Glomerular endothelial cell (primary cell): Measurements from ENCODE around the gene FGD5. TPM values are rescaled to one million over a fixed set of nuclear protein-coding genes. Genes with fewer than 3 reads are reported as not detected.
A peak's percentile ranks its signal among the peaks of the same experiment; 100 is the strongest.

Experiments
- DNase-seq: peaks from one replicate; pipeline ENCODE4 v3.0.0-alpha.2; 2011; ENCODE audit warnings: low read depth, low spot score; ENCODE audit errors: extremely low read depth
- total RNA-seq: library from RNA; depleted of rRNA; stranded (reverse); fragments of >200 nt; gene quantifications from 2 replicates; pipeline ENCODE4 v1.2.3, GENCODE V29; 2015

FGD5 gene
- total RNA-seq, 1 donor from 2014 or later: 109 TPM

- no peak for DNase-seq
These were observed 32.4 kb upstream of the FGD5 start for GRCh38 chr3:14786369-14786768.

DNA sequence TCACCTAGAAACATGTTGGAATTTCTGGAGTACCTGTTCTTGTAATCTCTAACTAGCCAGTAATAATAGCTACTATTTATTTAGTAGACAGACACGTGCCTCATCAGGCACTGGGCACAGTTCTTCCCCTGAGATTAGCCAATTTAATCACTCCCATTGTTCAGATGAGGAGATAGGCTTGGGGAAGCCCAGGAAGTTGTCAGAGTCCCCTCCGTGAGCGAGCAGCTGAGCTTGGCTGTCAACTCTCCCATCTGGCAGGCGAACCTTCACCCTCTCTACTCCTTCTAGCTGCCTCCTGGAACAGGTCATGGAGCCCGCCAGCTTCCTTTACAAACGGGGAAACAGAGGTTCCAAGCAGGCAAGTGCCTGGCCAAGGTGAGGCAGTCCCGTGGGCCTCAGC, 31.1 kb upstream of the FGD5 start:
- DNase-seq: no peak

- DNase-seq: no peak
These were observed 30.1 kb upstream of the FGD5 start for GRCh38 chr3:14788644-14789043.

GRCh38 chr3:14789221-14789620, 29.5 kb upstream of the FGD5 start:
- no peak for DNase-seq

- no peak for DNase-seq
These were observed 29.0 kb upstream of the FGD5 start for GRCh38 chr3:14789640-14790285.

DNA sequence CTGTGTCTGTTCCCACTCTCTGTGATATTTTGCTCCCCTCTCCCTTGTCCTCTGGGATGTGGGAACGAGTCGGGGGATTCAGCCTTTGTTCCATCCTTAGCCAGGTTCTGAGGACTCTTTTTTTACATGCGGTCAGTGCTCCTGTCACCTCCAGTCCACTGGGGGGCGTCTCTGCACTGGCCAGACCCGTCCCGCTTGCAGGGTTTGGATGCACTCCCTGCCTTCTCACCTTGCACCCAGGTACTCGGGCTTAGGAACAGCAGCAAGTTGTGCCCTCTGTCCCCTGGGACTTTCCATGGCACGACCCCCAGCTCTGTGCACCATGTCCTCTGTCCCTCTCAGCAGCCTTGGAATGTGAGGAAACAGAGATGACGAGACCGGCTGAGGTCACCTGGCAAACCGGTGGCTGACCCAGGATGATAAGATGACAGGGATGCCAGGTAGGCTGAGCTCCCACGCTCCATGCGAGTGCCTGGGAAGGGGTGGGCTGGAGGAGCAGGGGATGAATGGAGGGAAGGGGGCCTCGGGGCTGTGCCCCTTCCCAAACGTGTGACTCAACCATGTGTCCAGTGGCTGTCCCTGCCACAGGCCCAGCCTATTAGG, 27.3 kb upstream of the FGD5 start:
- no peak for DNase-seq

DNA sequence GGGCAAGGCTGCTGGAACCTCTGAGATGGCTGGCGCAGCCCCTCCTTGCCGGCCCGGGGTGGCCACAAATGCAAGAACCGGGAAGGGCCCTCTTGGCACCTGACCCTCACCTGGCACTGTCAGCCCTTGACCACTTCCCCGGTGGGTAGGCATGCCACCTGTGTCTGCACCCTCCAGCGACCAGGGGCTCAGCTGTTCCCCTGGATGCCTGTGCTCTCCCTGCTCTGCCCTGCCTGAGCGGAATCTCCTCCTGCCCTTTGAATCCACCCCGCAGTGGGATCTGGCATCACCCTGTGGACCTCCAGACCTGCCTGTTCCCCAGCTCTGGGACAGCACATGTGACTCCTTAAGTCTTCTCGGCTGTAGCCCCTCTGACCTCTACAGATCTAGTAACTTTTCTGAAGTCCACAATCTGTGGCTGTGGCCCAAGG, 26.1 kb upstream of the FGD5 start:
- DNase-seq: no peak

DNA sequence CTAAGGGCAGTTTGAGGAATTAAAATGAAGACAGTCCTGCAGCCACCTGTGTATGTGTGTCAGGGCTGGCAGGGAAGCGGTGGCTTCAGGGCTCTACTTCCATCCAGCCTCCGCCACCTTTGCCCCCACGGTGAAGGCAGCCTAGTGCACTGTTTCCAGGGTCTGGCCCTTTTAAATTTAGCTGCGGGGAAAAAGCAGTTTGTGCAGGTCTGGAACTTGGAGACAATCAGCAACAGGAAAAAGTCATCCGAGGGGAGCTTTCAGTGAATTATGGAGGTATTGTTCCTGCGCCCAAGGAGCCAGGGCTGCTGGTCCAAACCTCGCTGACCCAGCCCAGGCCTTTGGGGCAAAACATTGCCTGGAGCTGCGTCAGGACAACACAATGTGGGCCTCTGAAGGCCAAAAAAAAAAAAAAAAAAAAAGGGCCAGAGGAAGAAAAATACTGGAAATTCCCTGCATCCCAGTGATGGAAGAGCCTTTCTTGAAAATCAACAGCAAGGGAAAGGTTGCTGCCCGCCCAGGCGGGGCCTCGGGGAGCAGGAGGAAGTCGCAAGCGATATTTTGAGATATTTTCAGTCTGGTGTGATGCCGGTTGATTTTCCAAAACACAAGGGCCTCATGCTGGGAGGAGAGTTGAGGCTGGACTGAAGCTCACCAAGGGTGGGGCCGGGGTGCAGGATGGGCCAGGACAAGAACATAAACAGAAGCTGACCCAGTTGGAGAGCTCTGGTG, 25.5 kb upstream of the FGD5 start:
- no peak for DNase-seq

- DNase-seq: no peak
These were observed 24.9 kb upstream of the FGD5 start for GRCh38 chr3:14793858-14794234.

DNA sequence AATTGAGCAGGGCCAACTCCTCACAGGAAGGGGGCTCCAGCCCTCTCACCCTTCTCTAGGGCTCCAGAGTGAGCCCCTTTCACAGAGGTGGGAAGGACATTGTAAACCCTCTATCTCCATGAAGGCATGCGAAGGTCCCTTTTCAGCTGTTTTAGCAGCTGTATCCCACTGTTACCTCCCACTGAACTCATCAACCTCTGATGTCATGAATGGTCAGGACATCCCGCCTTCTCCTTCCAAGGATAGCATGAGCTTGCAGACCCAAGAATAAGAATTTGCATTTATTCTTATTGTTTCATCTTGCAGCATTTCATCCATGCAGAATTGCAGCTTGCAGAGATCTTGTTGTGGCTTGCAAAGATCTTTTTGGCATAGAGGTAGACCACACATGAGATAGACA, 24.3 kb upstream of the FGD5 start:
- no peak for DNase-seq

GRCh38 chr3:14795996-14796395, 22.8 kb upstream of the FGD5 start:
- no peak for DNase-seq

- DNase-seq: no peak
These were observed 22.2 kb upstream of the FGD5 start for GRCh38 chr3:14796403-14797077.

- no peak for DNase-seq
These were observed 21.0 kb upstream of the FGD5 start for GRCh38 chr3:14797731-14798130.

GRCh38 chr3:14798231-14798630, 20.5 kb upstream of the FGD5 start:
- no peak for DNase-seq

DNA sequence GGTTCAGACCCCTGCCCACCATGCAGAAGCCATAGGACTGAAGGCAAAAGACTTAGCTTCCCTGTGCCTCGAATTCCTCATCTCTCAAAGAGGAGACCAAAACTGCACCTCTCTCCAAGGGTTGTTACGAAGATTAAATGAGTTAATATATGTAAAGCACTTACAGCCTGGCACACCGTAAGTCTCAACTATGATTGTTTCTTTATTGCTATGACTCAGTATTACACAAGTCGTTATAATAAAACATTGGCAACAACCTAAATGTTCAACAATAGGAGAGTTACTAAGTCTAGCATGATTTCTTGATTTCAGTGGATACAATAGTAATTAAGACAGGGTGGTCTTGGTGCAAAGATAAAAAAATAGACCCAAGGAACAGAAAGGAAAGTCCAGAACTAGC, 19.6 kb upstream of the FGD5 start:
- no peak for DNase-seq

DNA sequence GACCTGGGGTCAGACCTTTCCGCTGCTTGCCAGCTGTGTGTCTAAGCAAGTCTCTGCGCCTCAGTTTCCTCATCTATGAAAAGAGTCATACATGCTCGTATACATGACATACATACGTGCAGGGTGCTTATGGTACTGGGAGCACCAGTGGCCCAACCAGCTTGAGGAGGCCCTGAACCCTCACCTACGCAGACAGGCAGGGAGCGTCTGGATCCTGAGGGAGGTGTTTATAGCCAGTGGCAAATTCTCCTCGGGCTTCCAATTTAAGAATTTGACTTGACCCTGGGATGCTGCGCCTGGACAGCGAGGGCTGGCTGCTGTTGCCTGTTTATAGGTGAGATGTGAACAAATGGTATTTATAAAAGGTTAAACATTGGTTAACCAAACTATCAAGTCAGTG, 17.7 kb upstream of the FGD5 start:
- no peak for DNase-seq

DNA sequence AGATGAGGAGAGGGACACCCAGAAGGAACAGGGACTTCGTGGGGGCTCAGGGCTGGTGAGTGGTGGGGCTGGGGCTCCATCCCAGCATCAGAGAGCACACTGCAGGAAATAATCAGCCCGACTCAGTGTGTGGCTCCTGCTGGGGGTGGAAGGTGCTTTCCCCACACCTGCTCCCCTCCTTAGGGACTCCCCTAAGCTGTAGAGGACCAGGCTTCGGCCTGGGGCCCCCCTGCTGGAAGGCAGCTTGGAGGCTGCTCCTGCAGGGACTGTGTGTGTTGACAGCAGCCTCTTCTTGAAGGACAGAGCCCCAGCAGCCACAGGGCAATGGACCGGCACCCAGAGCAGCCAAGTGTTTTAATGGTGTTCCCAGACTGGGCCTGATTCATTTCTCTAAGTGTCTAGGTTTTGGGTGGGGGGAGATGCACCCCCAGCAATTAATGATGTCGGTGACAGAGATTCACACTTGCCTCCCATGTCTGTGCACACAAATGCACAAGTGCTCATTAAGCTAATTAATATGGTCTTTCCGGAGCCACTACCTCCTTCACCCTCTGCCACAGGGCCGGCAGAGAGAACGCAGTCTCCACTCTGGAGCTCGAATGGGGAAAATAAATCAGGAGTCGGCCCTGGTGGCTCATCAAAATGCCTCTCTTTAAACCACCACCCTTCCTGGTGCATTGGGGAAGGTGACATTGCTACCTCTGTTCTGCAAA, 16.9 kb upstream of the FGD5 start:
- no peak for DNase-seq

- DNase-seq: no peak
These were observed 16.4 kb upstream of the FGD5 start for GRCh38 chr3:14802381-14802731.

- peak; percentile 68 for DNase-seq
These were observed 15.4 kb upstream of the FGD5 start for GRCh38 chr3:14803101-14803980.
